ENCODE results near the gene NPAS1. TPM values are rescaled to one million over a fixed set of nuclear protein-coding genes. Genes with fewer than 3 reads are reported as not detected.

Gene NPAS1
- polyA plus RNA-seq, 6 donors from 2014 or later: 0.19 to 0.61 (median 0.40) TPM; not detected in 2

- peak overlapping the region in 5 of 6 donors; percentile 54 to 89 (median 80) for H3K27ac Mint-ChIP-seq
Measured at GRCh38 chr19:47094557-47095475, 75.2 kb downstream of the NPAS1 start.

More at GRCh38 chr19:47094557-47095475, 75.2 kb downstream of the NPAS1 start:
- Mint-ChIP-seq H3K4me1 (peaks cover 26 to 33% (median 27%) of the 10 kb centered on the region in 3 donors), H3K36me3 (peaks cover 0 to 9% of the 10 kb centered on the region in 2 donors), H3K27me3 (no peaks in the 10 kb centered on the region), H3K9me3 (no peaks in the 10 kb centered on the region), H3K4me3 (peak overlapping the region in 1 of 8 donors; percentile 23)
- peak in 1 of 2 donors; percentile 38 for ATAC-seq (ENCODE audit: low read depth in 2 of 2)
- DNase-seq: no peak

Other genes starting within 250 kb of the NPAS1 start
- 10 to 100 TPM in 2 of 6 donors, 1 to 10 TPM in 4; 4.9 to 12.1 (median 7.9) TPM for gene SLC1A5, start 231.2 kb upstream of the NPAS1 start, polyA plus RNA-seq (ENCODE audit: low read depth in 6 of 6)
- gene AP2S1, start 169.0 kb upstream of the NPAS1 start, polyA plus RNA-seq (ENCODE audit: low read depth in 6 of 6): 10 to 100 TPM; 54.8 to 67.6 (median 56.7) TPM
- 1 to 10 TPM in 5 of 6 donors, not detected in 1; 1.6 to 5.9 (median 2.0) TPM for gene ARHGAP35, start 158.8 kb upstream of the NPAS1 start, polyA plus RNA-seq (ENCODE audit: low read depth in 6 of 6)
- gene TMEM160, start 28.8 kb downstream of the NPAS1 start, polyA plus RNA-seq (ENCODE audit: low read depth in 6 of 6): 100 to 1,000 TPM in 5 of 6 donors, 10 to 100 TPM in 1; 84.6 to 148 (median 123) TPM
- 1 to 10 TPM in 5 of 6 donors, under 1 TPM in 1; 0.46 to 2.6 (median 1.6) TPM for gene ZC3H4, start 93.9 kb downstream of the NPAS1 start, polyA plus RNA-seq (ENCODE audit: low read depth in 6 of 6)
- gene SAE1, start 111.0 kb downstream of the NPAS1 start, polyA plus RNA-seq (ENCODE audit: low read depth in 6 of 6): 10 to 100 TPM; 74.7 to 97.1 (median 78.9) TPM
- gene BBC3, start 211.4 kb downstream of the NPAS1 start, polyA plus RNA-seq (ENCODE audit: low read depth in 6 of 6): 1 to 10 TPM in 2 of 6 donors, under 1 TPM in 4; 0.32 to 1.4 (median 0.70) TPM
- 10 to 100 TPM in 2 of 6 donors, 1 to 10 TPM in 4; 7.8 to 13.2 (median 8.8) TPM for gene CCDC9, start 236.7 kb downstream of the NPAS1 start, polyA plus RNA-seq (ENCODE audit: low read depth in 6 of 6)